H1 (cell line): ENCODE measurements around the gene TACC2. TPM values are rescaled to one million over a fixed set of nuclear protein-coding genes. Genes with fewer than 3 reads are reported as not detected.

Experiments
- GABPA ChIP-seq: IDR thresholded peaks from 2 replicates; pipeline ENCODE4 v1.6.1; 2011; ENCODE audit warnings: mild to moderate bottlenecking, low read length, moderate library complexity, borderline replicate concordance; ENCODE audit not compliant: insufficient read depth
- MAFK ChIP-seq: IDR thresholded peaks from 2 replicates; pipeline ENCODE4 v1.6.1; 2012; ENCODE audit warnings: low read depth, mild to moderate bottlenecking, improper control_type of control experiment, low read length
- NANOG ChIP-seq: IDR thresholded peaks from 2 replicates; pipeline ENCODE4 v1.6.1; 2011; ENCODE audit warnings: low read length, low read depth, mild to moderate bottlenecking, inconsistent platforms; ENCODE audit not compliant: insufficient read depth, poor library complexity, severe bottlenecking
- SAP30 ChIP-seq: fragments of 300-600 bp; sonication (generic); IDR thresholded peaks from 2 replicates; pipeline ENCODE4 v1.7.1; 2012; ENCODE audit warnings: low read length, moderate library complexity, mild to moderate bottlenecking, inconsistent platforms; ENCODE audit not compliant: insufficient read depth, insufficient replicate concordance
- polyA plus RNA-seq, 7 experiments: library from polyadenylated mRNA; depleted of rRNA in 3 of 7; stranded (reverse) in 5 of 7; unstranded in 2 of 7; fragments of >200 nt in 5 of 7; fragments of 200-250 nt in 2 of 7; gene quantifications; 1 replicate in 5 of 7; 2 replicates in 1 of 7; 4 replicates in 1 of 7; pipeline versions ENCODE4 v1.2.1 to v1.2.3, GENCODE V29; 2011 to 2013; ENCODE audit warnings: missing spikeins in 2 of 7, mixed read lengths in 2 of 7
- total RNA-seq: library from RNA; stranded (reverse); fragmentation: NEBNext Ultra II Directional; extraction: Animal tissue kit (Norgen Biotek cat#: 25700); gene quantifications from 2 replicates; pipeline ENCODE4 v1.2.1, GENCODE V29; 2021
- TF ChIP-seq, protein P1 (sequence below): fragments of 300-600 bp; sonication (generic); IDR thresholded peaks from 2 replicates; pipeline ENCODE4 v1.7.1; 2012; ENCODE audit warnings: low read length, moderate library complexity, mild to moderate bottlenecking, inconsistent platforms; ENCODE audit not compliant: insufficient replicate concordance
- TF ChIP-seq, protein P2 (sequence below): IDR thresholded peaks from 2 replicates; pipeline ENCODE4 v1.6.1; 2012; ENCODE audit warnings: low read length, inconsistent platforms

The TACC2 gene
- total and polyA plus RNA-seq, 2 of the 8 experiments (the other 6 are each of a cell fraction or from before 2014, with no cell fraction given), result 21.2 to 46.6 TPM

GRCh38 chr10:122013311-122013780 lies 24.4 kb downstream of the TACC2 start (continued):
- TF ChIP-seq, protein P1, sequence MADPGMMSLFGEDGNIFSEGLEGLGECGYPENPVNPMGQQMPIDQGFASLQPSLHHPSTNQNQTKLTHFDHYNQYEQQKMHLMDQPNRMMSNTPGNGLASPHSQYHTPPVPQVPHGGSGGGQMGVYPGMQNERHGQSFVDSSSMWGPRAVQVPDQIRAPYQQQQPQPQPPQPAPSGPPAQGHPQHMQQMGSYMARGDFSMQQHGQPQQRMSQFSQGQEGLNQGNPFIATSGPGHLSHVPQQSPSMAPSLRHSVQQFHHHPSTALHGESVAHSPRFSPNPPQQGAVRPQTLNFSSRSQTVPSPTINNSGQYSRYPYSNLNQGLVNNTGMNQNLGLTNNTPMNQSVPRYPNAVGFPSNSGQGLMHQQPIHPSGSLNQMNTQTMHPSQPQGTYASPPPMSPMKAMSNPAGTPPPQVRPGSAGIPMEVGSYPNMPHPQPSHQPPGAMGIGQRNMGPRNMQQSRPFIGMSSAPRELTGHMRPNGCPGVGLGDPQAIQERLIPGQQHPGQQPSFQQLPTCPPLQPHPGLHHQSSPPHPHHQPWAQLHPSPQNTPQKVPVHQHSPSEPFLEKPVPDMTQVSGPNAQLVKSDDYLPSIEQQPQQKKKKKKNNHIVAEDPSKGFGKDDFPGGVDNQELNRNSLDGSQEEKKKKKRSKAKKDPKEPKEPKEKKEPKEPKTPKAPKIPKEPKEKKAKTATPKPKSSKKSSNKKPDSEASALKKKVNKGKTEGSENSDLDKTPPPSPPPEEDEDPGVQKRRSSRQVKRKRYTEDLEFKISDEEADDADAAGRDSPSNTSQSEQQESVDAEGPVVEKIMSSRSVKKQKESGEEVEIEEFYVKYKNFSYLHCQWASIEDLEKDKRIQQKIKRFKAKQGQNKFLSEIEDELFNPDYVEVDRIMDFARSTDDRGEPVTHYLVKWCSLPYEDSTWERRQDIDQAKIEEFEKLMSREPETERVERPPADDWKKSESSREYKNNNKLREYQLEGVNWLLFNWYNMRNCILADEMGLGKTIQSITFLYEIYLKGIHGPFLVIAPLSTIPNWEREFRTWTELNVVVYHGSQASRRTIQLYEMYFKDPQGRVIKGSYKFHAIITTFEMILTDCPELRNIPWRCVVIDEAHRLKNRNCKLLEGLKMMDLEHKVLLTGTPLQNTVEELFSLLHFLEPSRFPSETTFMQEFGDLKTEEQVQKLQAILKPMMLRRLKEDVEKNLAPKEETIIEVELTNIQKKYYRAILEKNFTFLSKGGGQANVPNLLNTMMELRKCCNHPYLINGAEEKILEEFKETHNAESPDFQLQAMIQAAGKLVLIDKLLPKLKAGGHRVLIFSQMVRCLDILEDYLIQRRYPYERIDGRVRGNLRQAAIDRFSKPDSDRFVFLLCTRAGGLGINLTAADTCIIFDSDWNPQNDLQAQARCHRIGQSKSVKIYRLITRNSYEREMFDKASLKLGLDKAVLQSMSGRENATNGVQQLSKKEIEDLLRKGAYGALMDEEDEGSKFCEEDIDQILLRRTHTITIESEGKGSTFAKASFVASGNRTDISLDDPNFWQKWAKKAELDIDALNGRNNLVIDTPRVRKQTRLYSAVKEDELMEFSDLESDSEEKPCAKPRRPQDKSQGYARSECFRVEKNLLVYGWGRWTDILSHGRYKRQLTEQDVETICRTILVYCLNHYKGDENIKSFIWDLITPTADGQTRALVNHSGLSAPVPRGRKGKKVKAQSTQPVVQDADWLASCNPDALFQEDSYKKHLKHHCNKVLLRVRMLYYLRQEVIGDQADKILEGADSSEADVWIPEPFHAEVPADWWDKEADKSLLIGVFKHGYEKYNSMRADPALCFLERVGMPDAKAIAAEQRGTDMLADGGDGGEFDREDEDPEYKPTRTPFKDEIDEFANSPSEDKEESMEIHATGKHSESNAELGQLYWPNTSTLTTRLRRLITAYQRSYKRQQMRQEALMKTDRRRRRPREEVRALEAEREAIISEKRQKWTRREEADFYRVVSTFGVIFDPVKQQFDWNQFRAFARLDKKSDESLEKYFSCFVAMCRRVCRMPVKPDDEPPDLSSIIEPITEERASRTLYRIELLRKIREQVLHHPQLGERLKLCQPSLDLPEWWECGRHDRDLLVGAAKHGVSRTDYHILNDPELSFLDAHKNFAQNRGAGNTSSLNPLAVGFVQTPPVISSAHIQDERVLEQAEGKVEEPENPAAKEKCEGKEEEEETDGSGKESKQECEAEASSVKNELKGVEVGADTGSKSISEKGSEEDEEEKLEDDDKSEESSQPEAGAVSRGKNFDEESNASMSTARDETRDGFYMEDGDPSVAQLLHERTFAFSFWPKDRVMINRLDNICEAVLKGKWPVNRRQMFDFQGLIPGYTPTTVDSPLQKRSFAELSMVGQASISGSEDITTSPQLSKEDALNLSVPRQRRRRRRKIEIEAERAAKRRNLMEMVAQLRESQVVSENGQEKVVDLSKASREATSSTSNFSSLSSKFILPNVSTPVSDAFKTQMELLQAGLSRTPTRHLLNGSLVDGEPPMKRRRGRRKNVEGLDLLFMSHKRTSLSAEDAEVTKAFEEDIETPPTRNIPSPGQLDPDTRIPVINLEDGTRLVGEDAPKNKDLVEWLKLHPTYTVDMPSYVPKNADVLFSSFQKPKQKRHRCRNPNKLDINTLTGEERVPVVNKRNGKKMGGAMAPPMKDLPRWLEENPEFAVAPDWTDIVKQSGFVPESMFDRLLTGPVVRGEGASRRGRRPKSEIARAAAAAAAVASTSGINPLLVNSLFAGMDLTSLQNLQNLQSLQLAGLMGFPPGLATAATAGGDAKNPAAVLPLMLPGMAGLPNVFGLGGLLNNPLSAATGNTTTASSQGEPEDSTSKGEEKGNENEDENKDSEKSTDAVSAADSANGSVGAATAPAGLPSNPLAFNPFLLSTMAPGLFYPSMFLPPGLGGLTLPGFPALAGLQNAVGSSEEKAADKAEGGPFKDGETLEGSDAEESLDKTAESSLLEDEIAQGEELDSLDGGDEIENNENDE, result no peak
- TF ChIP-seq, protein P2, sequence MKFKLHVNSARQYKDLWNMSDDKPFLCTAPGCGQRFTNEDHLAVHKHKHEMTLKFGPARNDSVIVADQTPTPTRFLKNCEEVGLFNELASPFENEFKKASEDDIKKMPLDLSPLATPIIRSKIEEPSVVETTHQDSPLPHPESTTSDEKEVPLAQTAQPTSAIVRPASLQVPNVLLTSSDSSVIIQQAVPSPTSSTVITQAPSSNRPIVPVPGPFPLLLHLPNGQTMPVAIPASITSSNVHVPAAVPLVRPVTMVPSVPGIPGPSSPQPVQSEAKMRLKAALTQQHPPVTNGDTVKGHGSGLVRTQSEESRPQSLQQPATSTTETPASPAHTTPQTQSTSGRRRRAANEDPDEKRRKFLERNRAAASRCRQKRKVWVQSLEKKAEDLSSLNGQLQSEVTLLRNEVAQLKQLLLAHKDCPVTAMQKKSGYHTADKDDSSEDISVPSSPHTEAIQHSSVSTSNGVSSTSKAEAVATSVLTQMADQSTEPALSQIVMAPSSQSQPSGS, result no peak
- TF ChIP-seq SAP30 (no peak), MAFK (no peak), GABPA (no peak), NANOG (no peak)
- TF ChIP-seq, all 59 proteins: peak for 0
